ENCODE data around the gene AMPD3.

- no peak for TF ChIP-seq TAF1 (IDR thresholded peaks at IDR 0.05; ENCODE audit: low read depth, low read length)
- TF ChIP-seq POLR2A (IDR thresholded peaks at IDR 0.05; ENCODE audit: low read depth, low read length) = no peak
- TF ChIP-seq SPI1 (IDR thresholded peaks at IDR 0.05; ENCODE audit: low read depth, low read length) = no peak
- no peak for TF ChIP-seq POLR2AphosphoS5 (IDR thresholded peaks at IDR 0.05; ENCODE audit: low read depth, low read length)
- no peak for TF ChIP-seq POU2F2 (IDR thresholded peaks at IDR 0.05; ENCODE audit: low read depth, low read length)
Observed at GRCh38 chr11:10541561-10541930, 86.5 kb downstream of the AMPD3 start.
